Measurements from ENCODE around the gene INSYN2A. TPM values are rescaled to one million over a fixed set of nuclear protein-coding genes. Genes with fewer than 3 reads are reported as not detected.

Gene INSYN2A
- polyA plus RNA-seq, 1 donor from 2014 or later: 4.2 TPM

GRCh38 chr10:127179612-127180250, 16.7 kb downstream of the INSYN2A start:
- no peaks in the 10 kb centered on the region for H3K36me3 ChIP-seq (ENCODE audit: insufficient read depth, low read length)
- H3K27me3 ChIP-seq (ENCODE audit: insufficient read depth, low read depth, low read length): no peaks in the 10 kb centered on the region
- no peaks in the 10 kb centered on the region for H3K9me2 ChIP-seq (ENCODE audit: insufficient read depth, low read length)
- no peak for TF ChIP-seq CTCF (IDR thresholded peaks at IDR 0.05; ENCODE audit: poor library complexity, severe bottlenecking)
- TF ChIP-seq RAD21 (conservative IDR thresholded peaks at IDR 0.05): no peak
- TF ChIP-seq SMC3 (conservative IDR thresholded peaks at IDR 0.05; ENCODE audit: poor library complexity): no peak
- no peak for TF ChIP-seq MXI1 (conservative IDR thresholded peaks at IDR 0.05; ENCODE audit: poor library complexity, severe bottlenecking)
- no peak for TF ChIP-seq POLR2AphosphoS5 (IDR thresholded peaks at IDR 0.05)
- TF ChIP-seq EZH2 (IDR thresholded peaks at IDR 0.05; ENCODE audit: borderline replicate concordance, insufficient read depth, low read length, poor library complexity, severe bottlenecking): no peak
- TF ChIP-seq REST (IDR thresholded peaks at IDR 0.05; ENCODE audit: borderline replicate concordance): no peak
- no peak for TF ChIP-seq EP300 (conservative IDR thresholded peaks at IDR 0.05; ENCODE audit: poor library complexity, severe bottlenecking)
- no peak for TF ChIP-seq TAF1 (IDR thresholded peaks at IDR 0.05; ENCODE audit: low read depth)
- no peak overlapping the region for H3K4me2 ChIP-seq (ENCODE audit: low read length)
- H3K79me2 ChIP-seq (replicated peaks; ENCODE audit: insufficient read depth, low read length): no peaks in the 10 kb centered on the region
- H3K27ac ChIP-seq (ENCODE audit: low read length): no peak overlapping the region
- no peaks in the 10 kb centered on the region for H3K9me3 ChIP-seq (ENCODE audit: low read length)
- H3K4me3 ChIP-seq (ENCODE audit: low read length): no peak overlapping the region
- no peaks in the 10 kb centered on the region for H4K20me1 ChIP-seq (ENCODE audit: insufficient read depth)
- no peak overlapping the region for H2AFZ ChIP-seq (ENCODE audit: low read depth, low read length)
- H3F3A ChIP-seq (ENCODE audit: insufficient read depth, low read length, poor library complexity, severe bottlenecking): no peaks in the 10 kb centered on the region
- no peak overlapping the region for H3K9ac ChIP-seq (ENCODE audit: low read length)

- Histone ChIP-seq H3K79me2 (replicated peaks; ENCODE audit: insufficient read depth, low read length) (no peaks in the 10 kb centered on the region), H4K20me1 (ENCODE audit: insufficient read depth) (no peaks in the 10 kb centered on the region), H2AFZ (ENCODE audit: low read depth, low read length) (no peak overlapping the region), H3K27ac (ENCODE audit: low read length) (no peak overlapping the region), H3F3A (ENCODE audit: insufficient read depth, low read length, poor library complexity, severe bottlenecking) (no peaks in the 10 kb centered on the region), H3K27me3 (ENCODE audit: insufficient read depth, low read depth, low read length) (no peaks in the 10 kb centered on the region), H3K9me3 (ENCODE audit: low read length) (no peaks in the 10 kb centered on the region), H3K4me3 (ENCODE audit: low read length) (no peak overlapping the region), H3K9me2 (ENCODE audit: insufficient read depth, low read length) (no peaks in the 10 kb centered on the region), H3K9ac (ENCODE audit: low read length) (no peak overlapping the region), H3K36me3 (ENCODE audit: insufficient read depth, low read length) (no peaks in the 10 kb centered on the region), H3K4me2 (ENCODE audit: low read length) (no peak overlapping the region)
- TF ChIP-seq EZH2 (IDR thresholded peaks at IDR 0.05; ENCODE audit: borderline replicate concordance, insufficient read depth, low read length, poor library complexity, severe bottlenecking) (no peak), CTCF (IDR thresholded peaks at IDR 0.05; ENCODE audit: poor library complexity, severe bottlenecking) (no peak), REST (IDR thresholded peaks at IDR 0.05; ENCODE audit: borderline replicate concordance) (no peak), TAF1 (IDR thresholded peaks at IDR 0.05; ENCODE audit: low read depth) (no peak), RAD21 (conservative IDR thresholded peaks at IDR 0.05) (no peak), EP300 (conservative IDR thresholded peaks at IDR 0.05; ENCODE audit: poor library complexity, severe bottlenecking) (no peak), POLR2AphosphoS5 (IDR thresholded peaks at IDR 0.05) (no peak)
Observed at GRCh38 chr10:127176649-127177048, 19.7 kb downstream of the INSYN2A start.

Measured in neural cell (in vitro differentiated cells).